GM19397 (cell line): ENCODE measurements around the gene TMEM123.
"Not testable (repeated sequence)": the region's sequence is repeated elsewhere in the genome, so short reads cannot be mapped to it uniquely, and the experiment has no call there.

ENCODE experiments used
- ATAC-seq: cut with Tn5 transposase; IDR thresholded peaks from one replicate; pipeline ENCODE4 v1.9.1; 2021; ENCODE audit warnings: mild to moderate bottlenecking, moderate library complexity; ENCODE audit not compliant: unreplicated experiment

Gene TMEM123

DNA sequence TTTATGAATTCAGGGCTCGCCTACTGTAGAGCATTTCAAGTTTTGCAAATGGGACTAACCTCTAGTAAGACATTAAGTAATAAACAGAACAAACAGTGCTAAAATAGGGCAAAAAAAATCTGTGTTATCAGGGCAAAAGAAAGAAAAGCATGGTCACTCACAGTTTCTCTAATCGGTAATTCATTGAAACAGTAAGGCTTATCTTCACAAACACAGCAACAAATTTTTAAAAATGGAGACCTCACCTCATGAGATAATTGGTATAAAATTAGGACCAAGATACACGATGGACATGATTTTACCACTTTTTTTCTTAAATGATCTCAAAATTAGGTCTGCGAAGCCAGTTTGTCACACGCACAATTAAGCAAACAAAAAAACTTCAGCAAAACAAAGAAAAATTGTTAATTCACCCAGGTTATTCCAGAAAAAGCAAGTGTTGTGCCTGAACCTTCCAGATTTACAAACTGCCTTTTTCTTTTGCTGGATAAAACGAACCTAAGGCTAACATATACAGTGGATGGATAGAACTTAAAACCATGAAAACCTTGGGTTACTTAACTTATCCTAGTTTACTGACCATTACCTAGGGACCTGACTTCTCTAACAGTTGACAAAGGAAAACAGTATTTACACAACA is 1.4 kb downstream of the TMEM123 start:
- ATAC-seq = no peak

- no peak for ATAC-seq
Observed at GRCh38 chr11:102449651-102450570, 2.7 kb downstream of the TMEM123 start.

- ATAC-seq = no peak
Observed at GRCh38 chr11:102448869-102449224, 3.7 kb downstream of the TMEM123 start.

- no peak for ATAC-seq
Observed at GRCh38 chr11:102447941-102448868, 4.4 kb downstream of the TMEM123 start.

- ATAC-seq = no peak
Observed at GRCh38 chr11:102447193-102447592, 5.4 kb downstream of the TMEM123 start.

DNA sequence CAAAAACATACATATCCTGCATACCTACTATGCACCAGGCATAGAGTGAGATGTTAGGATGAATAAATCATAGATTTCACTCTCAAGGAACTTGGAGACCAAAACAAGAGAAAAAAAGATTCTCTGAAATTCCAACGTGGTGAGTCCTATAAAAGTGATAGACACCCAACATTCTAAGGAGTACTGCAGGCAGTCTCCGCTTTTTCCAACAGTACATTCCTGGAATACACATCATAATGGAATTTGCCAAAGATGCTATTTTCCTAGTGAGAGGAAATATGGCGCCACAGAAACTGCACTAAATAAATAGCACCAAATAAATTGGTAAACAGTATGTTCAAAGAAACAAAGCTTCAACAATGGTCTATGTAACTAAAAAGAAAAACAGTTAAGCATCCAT is 6.0 kb downstream of the TMEM123 start:
- no peak for ATAC-seq

- ATAC-seq = not testable (repeated sequence)
Observed at GRCh38 chr11:102444693-102445092, 7.9 kb downstream of the TMEM123 start.

- not testable (repeated sequence) for ATAC-seq
Observed at GRCh38 chr11:102444142-102444541, 8.4 kb downstream of the TMEM123 start.

- ATAC-seq = not testable (repeated sequence)
Observed at GRCh38 chr11:102439063-102439363, 13.6 kb downstream of the TMEM123 start.

DNA sequence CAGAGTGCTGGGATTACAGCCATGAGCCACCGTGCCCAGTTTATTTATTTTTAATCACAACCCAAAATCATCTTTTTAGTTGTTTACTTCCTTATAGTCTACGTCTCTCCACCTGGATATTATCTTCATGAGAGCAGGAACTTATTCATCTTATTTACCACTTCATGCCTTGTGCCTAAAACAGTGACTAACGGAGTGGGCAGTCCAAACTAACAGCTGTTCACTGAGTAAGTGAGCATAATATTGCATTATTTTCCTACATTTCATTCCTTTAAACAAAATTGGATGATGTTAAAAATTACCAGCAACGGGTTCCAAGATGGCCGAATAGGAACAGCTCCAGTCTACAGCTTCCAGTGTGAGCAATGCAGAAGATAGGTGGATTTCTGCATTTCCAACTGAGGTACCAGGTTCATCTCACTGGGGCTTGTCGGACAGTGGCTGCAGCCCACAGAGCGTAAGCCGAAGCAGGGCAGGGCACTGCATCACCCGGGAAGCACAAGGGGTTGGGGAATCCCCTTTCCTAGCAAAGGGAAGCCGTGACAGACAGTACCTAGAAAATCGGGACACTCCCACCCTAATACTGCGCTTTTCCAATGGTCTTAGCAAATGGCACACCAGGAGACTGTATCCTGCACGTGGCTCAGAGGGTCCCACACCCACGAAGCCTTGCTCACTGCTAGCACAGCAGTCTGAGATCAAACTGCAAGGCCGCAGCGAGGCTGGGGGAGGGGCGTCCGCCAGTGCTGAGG is 14.1 kb downstream of the TMEM123 start:
- no peak for ATAC-seq

DNA sequence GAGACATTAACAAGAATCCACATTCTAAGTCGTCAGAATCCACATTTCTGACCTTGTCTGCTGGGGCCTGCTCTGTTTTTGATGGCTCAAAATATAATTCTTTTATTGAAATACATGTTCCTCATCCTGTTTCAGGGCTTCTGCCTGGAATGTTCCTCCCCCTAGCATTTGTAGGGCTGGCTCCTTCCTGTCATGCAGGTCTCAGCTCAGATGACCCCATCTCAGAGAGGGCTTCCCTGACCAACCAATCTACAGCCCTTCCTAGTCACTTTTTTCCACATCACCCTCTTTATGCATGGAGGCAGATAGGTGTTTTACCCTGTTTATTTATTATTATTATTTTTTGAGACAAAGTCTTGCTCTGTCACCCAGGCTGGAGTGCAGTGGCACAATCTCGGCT is 14.8 kb downstream of the TMEM123 start:
- no peak for ATAC-seq

DNA sequence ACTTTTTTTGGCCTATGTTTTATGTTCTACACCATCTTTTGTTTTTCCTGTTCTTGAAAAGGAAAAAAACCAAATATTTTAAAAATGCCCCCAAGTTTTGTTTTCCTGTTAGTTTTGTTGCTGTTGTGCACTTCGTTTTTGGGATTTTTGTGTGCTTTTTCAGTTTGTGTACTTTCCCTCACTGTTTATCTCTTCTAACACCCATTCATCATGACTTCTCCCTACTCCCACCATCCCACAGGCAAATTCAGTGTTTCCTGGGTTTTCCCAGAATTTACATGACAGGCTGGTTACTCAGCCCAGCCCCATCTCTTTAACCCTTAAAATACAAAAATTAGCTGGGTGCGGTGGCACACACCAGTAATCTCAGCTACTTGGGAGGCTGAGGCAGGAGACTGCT is 15.6 kb downstream of the TMEM123 start:
- ATAC-seq = no peak

- no peak for ATAC-seq
Observed at GRCh38 chr11:102436561-102436960, 16.0 kb downstream of the TMEM123 start.

- no peak for ATAC-seq
Observed at GRCh38 chr11:102435688-102436087, 16.9 kb downstream of the TMEM123 start.

DNA sequence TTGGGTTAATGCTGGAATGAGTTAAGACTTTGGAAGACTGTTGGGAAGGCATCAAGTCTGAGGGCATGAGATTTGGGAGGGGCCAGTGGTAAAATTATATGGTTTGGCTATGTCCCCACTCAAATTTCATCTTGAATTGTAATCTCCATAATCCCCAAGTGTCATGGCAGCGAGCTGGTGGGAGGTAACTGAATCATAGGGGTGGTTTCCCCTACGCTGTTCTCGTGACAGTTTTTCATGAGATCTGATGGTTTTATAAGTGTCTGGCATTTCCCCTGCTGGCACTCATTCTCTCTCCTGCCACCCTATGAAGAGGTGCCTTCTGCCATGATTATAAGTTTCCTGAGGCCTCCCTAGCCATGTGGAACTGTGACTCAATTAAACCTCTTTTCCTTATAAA is 19.0 kb downstream of the TMEM123 start:
- ATAC-seq = not testable (repeated sequence)

- not testable (repeated sequence) for ATAC-seq
Observed at GRCh38 chr11:102432560-102432959, 20.0 kb downstream of the TMEM123 start.

DNA sequence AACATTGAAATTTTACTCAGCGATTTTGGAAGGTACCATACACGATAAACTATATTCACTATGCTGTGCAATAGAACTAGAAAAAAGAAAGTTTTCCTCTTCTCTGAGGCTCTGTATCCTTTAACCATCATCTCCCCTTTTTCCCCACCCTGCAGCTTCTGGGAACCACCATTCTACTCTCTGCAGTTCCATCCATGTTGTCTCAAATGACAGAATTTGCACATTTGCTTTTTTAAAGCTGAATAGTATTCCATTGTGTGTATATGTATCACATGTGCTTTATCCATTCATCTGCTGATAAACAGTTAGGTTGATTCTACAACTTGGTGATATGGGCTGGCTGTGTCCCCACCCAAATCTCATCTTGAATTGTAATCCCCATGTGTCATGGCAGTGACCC is 21.2 kb downstream of the TMEM123 start:
- no peak for ATAC-seq

- ATAC-seq = peak; percentile 89
Observed at GRCh38 chr11:102430158-102430836, 22.3 kb downstream of the TMEM123 start.

- ATAC-seq = peak; percentile 0
Observed at GRCh38 chr11:102429691-102430090, 22.9 kb downstream of the TMEM123 start.

- ATAC-seq = no peak
Observed at GRCh38 chr11:102429226-102429625, 23.3 kb downstream of the TMEM123 start.
